Body of pancreas (tissue), 4 donors: ENCODE results near the gene ZNF534. TPM values are rescaled to one million over a fixed set of nuclear protein-coding genes. Genes with fewer than 3 reads are reported as not detected.

ENCODE experiments used
- ATAC-seq: fragments of 150-250 bp; one replicate; pipeline ENCODE4 v1.9.1; 2016
- DNase-seq, 4 donors: peaks; one replicate each; pipeline ENCODE4 v3.0.0-alpha.2; 2019
- H3K27ac ChIP-seq, 4 donors: fragments of 200-600 bp; sonication (generic); 1 replicate in 3 of 4; 2 replicates in 1 of 4; pipeline versions ENCODE4 v1.5.1 to v1.6.1; 2016 to 2019; ENCODE audit warnings: mild to moderate bottlenecking in 1 of 4, mixed read lengths in 1 of 4, moderate library complexity in 1 of 4
- H3K27me3 ChIP-seq, 2 donors: fragments of 200-600 bp; sonication (generic); one replicate each; pipeline ENCODE4 v1.6.0; 2016; ENCODE audit warnings: mild to moderate bottlenecking in 1 of 2
- H3K36me3 ChIP-seq, 2 donors: fragments of 200-600 bp; sonication (generic); replicated peaks in 1 of 2; 2 replicates each; pipeline ENCODE4 v1.5.1; 2016; ENCODE audit warnings: low read depth in 2 of 2; ENCODE audit not compliant: insufficient read depth in 1 of 2
- H3K4me1 ChIP-seq: fragments of 200-600 bp; sonication (generic); one replicate; pipeline ENCODE4 v1.6.0; 2016
- H3K4me3 ChIP-seq, 2 donors: fragments of 200-600 bp; sonication (generic); 1 replicate in 1 of 2; 2 replicates in 1 of 2; pipeline ENCODE4 v1.5.1; 2016 to 2019
- H3K9me3 ChIP-seq, 3 donors: fragments of 200-600 bp; sonication (generic); 1 replicate in 2 of 3; 2 replicates in 1 of 3; pipeline ENCODE4 v1.5.1; 2016
- CTCF ChIP-seq, 7 experiments: fragments of 450-650 bp in 4 of 7; fragments of 200-600 bp in 3 of 7; sonication (generic) in 3 of 7; IDR thresholded peaks; one replicate each; pipeline ENCODE4 v1.5.1; 2016 to 2019; ENCODE audit warnings: antibody characterized with exemption in 7 of 7
- POLR2A ChIP-seq, 3 donors: fragments of 450-650 bp; IDR thresholded peaks; one replicate each; pipeline ENCODE4 v1.6.1; 2016; ENCODE audit warnings: antibody characterized with exemption in 3 of 3, mild to moderate bottlenecking in 2 of 3
- WGBS, 2 donors: methylation state at CpG; one replicate each; pipeline ENCODE4 v1.1.5; 2017; 5-methylcytosine and 5-hydroxymethylcytosine counted together
- intact Hi-C: fragments of 100-400 bp; cut with DNase I; formaldehyde crosslinking; loops from one replicate; pipeline ENCODE4 v1.15.1; 2023
- total RNA-seq, 2 donors: library from RNA; depleted of rRNA; stranded (reverse); fragments of >200 nt; gene quantifications; one replicate each; pipeline ENCODE4 v1.1.0, GENCODE V29; 2016

The ZNF534 gene
- total RNA-seq, result not detected

- H3K36me3 ChIP-seq, result no peaks in the 10 kb centered on the region
- no peak for DNase-seq
- no peak within 1 kb of the TSS for H3K27ac ChIP-seq
- no peak for TF ChIP-seq POLR2A (IDR thresholded peaks at IDR 0.05)
- TF ChIP-seq CTCF (IDR thresholded peaks at IDR 0.05), result no peak
- H3K9me3 ChIP-seq, result peaks cover 0 to 46% (median 0%) of the 10 kb centered on the region in 3 donors
- 36 to 59% methylated on average over 20 to 26 of the region's 27 CpGs for WGBS, 2 donors
- no peak for ATAC-seq
- H3K4me1 ChIP-seq, result no peaks in the 10 kb centered on the region
- H3K4me3 ChIP-seq, result no peak within 1 kb of the TSS
- intact Hi-C loops, result no loop called here
- H3K27me3 ChIP-seq, result no peaks in the 10 kb centered on the region
Observed at GRCh38 chr19:52428937-52429336, at the start of gene ZNF534. Gene ZNF534 (plus strand): TSS chr19:52429148. CDS start chr19:52431475, 2,327 bp downstream.

GRCh38 chr19:52391135-52391534, 37.8 kb upstream of the ZNF534 start:
- Histone ChIP-seq H3K4me1 (no peaks in the 10 kb centered on the region), H3K27me3 (no peaks in the 10 kb centered on the region), H3K9me3 (peaks cover 0 to 46% (median 2%) of the 10 kb centered on the region in 3 donors), H3K4me3 (no peak overlapping the region), H3K27ac (no peak overlapping the region), H3K36me3 (no peaks in the 10 kb centered on the region)
- intact Hi-C loops, result no loop called here
- TF ChIP-seq POLR2A (IDR thresholded peaks at IDR 0.05) (no peak), CTCF (IDR thresholded peaks at IDR 0.05) (no peak)
- ATAC-seq (no peak), DNase-seq (no peak)
- WGBS, 2 donors, result 50 to 67% methylated on average over 1 of the region's 1 CpG

- peak; percentile 99 for ATAC-seq
- Histone ChIP-seq H3K4me1 (peaks cover 15% of the 10 kb centered on the region), H3K27me3 (no peaks in the 10 kb centered on the region), H3K36me3 (peaks cover 4 to 9% of the 10 kb centered on the region in 2 donors), H3K27ac (peak within 1 kb of the TSS in 3 of 4 donors; percentile 20 to 62 (median 60)), H3K9me3 (peaks cover 0 to 4% (median 0%) of the 10 kb centered on the region in 3 donors), H3K4me3 (peak within 1 kb of the TSS; percentile 36 to 53)
- TF ChIP-seq CTCF (IDR thresholded peaks at IDR 0.05) (no peak), POLR2A (IDR thresholded peaks at IDR 0.05) (peak; percentile 27 to 82 (median 77))
- WGBS, 2 donors, result 0 to 1% methylated on average over 22 to 36 of the region's 36 CpGs
- DNase-seq, result peak; percentile 94 to 96 (median 95)
- intact Hi-C loops, result no loop called here
Observed at GRCh38 chr19:52397310-52398080, 31.5 kb upstream of the ZNF534 start, which contains the start of gene ZNF528. Gene ZNF528 (plus strand): TSS chr19:52397849. CDS start chr19:52402014, 4,165 bp downstream.

- Histone ChIP-seq H3K36me3 (peaks cover 6 to 9% of the 10 kb centered on the region in 2 donors), H3K4me1 (peaks cover 15% of the 10 kb centered on the region), H3K27ac (peak overlapping the region in 3 of 4 donors; percentile 20 to 62 (median 60)), H3K4me3 (peak overlapping the region; percentile 36 to 53), H3K27me3 (no peaks in the 10 kb centered on the region), H3K9me3 (peaks cover 0 to 4% (median 0%) of the 10 kb centered on the region in 3 donors)
- ATAC-seq (no peak), DNase-seq (peak in 2 of 4 donors; percentile 2 to 5)
- WGBS, 2 donors, result 3 to 4% methylated on average over 14 of the region's 14 CpGs
- intact Hi-C loops, result no loop called here
- peak in 2 of 3 donors; percentile 3 to 4 for TF ChIP-seq POLR2A (IDR thresholded peaks at IDR 0.05)
- no peak for TF ChIP-seq CTCF (IDR thresholded peaks at IDR 0.05)
Observed at GRCh38 chr19:52398081-52398441, 30.9 kb upstream of the ZNF534 start.
